HG03064 (cell line): ENCODE results near the gene MOK.

Experiments used
- ATAC-seq: cut with Tn5 transposase; IDR thresholded peaks from one replicate; pipeline ENCODE4 v1.9.1; 2021; ENCODE audit warnings: low read depth; ENCODE audit not compliant: unreplicated experiment

Gene MOK

DNA sequence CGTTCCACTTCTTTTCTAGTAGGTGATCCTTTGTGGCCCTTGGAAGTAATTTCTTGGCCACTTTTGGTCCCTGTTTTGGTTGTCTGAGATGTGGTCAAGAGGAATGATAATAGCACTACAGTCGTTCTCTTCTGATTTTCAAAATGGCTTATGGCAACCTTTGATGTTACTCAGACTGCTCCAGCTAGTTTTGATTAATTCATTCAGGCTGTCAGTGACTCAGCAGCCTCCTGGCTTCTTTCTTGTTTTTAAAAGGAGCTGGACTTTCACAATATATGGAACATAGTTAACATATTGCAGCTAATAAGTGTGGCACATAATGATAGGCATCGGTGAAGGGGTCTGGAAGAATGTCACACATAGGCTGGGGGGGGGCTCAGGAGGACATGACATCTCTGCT lies 117.9 kb downstream of the MOK start:
- ATAC-seq = no peak

DNA sequence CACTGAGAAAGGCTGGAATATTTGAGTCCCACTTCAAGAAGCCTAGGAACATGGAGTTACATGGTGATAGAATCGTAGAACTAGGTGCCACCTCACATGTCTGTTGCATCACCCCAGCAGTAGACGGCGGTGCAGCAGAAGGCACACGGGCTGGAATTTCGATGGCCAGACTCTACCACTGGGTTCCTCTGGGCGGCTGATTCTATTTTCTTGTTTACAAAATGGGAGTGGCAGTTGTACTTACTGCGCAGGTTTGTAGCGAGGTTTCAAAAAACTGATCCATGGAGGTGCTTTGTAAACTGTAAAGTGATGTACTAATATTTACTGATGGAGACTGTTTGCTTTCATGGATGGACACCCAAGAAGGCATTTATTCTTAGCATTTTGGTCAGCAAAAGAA lies 119.6 kb downstream of the MOK start:
- no peak for ATAC-seq

DNA sequence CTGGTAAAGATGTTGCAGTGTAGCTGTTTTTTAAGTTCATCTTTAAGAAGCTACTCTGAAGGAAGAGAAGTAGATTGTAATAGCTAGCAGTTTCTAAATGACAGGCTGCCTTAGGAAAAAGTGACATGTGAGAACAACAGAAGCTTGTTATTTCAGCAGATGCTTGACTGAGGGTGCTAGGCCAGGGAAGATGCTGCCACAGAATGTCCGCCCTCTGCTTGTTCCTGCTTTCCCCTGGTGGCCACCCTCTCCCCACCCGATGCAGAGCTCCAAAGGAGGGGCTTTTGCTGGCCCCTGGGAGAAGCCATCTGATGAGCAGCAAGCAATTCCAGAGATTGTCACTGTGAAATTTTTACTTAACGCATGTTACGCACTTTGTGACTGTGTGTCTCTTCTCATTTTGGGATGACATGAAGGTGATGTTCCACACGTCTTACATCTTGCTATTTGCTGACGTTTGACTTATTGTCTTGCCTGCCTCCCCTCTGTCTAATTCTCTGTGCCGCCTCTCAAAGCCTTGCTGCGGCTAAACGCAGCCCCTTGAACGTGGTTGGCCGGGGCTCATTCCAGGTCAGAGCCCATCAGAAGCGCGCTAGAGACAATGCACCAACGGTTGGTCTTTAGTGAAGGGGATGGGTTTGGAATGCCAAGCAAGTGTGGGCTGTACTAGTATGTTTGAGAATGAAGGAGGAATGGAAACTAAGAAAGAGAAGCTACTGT lies 120.5 kb downstream of the MOK start:
- no peak for ATAC-seq

DNA sequence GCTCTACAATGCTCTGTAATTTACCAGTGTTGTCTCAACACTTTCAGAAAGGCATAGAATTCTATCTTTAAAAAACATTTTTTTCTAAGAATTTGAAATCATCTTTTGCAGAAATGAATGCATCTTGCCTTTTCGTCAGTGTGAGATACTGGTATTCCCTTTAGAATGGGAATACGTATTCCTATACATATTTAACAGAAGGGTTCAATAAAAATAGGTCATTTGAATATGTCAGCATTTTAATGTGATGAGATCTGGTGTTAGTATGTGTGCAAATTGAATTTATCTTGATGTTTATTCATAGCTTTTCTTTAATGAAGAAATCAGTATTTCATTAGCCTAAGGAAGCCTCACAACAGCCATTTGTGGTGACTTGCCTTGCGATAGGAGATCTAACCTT lies 121.1 kb downstream of the MOK start:
- no peak for ATAC-seq

DNA sequence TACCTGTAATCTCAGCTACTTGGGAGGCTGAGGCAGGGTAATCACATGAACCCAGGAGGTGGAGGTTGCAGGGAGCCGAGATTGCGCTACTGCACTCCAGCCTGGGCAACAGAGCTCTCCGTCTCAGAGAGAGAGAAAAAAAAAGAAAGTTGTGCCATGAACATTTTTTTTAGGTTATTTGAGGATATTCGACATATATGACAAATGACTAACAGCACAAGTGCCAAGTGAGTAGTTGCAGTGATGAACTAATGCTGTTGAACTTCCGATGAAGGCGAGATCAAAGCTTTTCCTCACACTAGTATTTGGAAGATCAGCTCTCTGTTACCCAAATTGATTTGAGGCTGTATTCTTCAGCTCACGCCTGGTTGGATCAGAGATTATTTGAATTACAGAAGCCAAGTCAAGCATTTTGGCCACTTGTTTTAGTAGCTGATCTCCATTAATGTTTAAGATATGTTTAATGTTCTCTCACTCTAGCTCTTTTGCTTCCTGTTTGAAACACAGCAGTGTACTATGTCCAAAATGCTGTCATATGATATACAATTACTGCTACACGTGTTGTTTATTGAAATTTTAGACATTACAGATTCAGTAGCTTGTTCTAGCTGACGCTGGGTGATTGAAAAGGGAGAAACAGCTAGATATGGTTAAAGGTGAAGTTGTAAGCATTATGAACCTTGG lies 121.9 kb downstream of the MOK start:
- no peak for ATAC-seq

DNA sequence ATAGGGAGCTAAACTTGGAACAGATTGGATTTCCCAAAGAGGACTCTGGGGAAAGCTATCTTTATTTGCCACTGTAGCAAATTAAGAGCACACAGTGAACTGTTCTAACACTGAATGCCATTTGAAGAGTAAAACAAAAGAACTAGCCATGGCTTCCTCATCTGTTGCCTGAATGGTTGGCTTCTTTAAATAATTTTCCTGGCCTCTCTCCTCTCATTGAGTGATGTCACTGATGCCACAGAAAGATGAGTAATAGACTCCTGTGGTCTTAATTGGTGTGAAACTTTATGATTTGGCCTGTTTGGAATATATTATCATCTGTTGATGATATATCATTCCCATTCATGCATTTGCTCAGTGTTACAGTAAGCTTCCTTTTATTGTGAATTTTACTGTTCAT lies 122.8 kb downstream of the MOK start:
- ATAC-seq = no peak

DNA sequence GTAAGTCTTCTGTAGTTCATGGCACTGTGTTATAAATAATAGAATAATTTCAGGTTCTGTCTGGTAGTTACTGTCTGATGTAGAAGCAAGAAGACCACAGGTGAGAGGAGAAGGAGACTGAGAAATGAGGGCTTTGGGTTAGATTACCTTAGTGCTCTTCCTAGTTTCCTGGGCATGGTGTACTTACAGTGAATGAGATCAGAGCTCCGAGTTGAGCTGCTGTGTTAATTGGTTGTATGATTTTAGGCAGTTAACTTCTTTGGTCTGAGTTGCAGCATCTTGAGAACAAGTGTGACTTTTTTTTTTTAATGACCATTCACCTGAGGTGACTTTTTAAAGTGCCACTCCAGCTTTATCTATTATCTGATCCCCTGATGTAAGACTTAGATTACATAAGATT lies 123.8 kb downstream of the MOK start:
- no peak for ATAC-seq

DNA sequence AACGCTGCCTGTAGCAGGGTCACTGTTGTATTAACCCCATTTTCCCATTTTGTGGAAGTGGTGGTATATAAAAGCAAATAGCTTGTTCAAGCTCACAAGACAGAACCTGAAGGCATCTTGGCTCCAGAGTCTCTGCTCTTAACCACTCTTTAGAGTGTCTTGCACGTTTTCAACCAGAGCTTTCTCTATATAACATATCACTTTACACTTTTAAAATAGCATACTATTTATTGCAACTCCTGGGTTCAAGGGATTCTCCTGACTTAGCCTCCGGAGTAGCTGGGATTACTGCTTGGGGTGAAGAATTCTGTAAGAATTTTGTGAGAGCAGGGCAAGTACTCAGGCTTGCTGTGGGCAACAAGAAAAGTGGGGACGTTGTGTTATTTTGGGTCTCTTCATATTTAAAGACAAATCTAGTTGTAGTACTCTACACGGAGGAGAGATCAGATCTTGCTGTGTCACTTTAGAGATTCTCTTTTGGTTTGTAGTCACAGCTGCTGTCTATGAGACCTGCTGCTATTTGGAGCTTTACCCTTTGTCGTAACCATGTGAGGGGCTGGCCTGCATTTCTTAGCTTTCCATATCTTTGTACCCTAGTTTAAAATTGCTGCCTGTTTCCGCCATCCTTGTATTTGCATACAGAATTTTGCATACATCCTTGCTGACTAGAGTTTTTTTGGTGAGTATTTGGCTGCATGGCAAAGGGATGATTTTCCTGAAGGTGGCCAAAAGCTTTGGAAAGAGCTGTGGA lies 124.5 kb downstream of the MOK start:
- ATAC-seq = no peak
